ENCODE measurements around the gene AMPD2.
A peak's percentile ranks its signal among the peaks of the same experiment; 100 is the strongest.

- no peak for TF ChIP-seq CTCF (IDR thresholded peaks at IDR 0.05)
- TF ChIP-seq POLR2A (IDR thresholded peaks at IDR 0.05) = no peak
- TF ChIP-seq POLR2AphosphoS5 (IDR thresholded peaks at IDR 0.05) = peak; percentile 5
Observed at GRCh38 chr1:109636201-109636952, 16.7 kb downstream of the AMPD2 start.

All from prostate gland (tissue), 2 donors.